Keratinocyte (primary cell): ENCODE measurements around the gene NCOA7. TPM values are rescaled to one million over a fixed set of nuclear protein-coding genes. Genes with fewer than 3 reads are reported as not detected.

Experiments used
- DNase-seq: peaks from one replicate; pipeline ENCODE4 v3.0.0-alpha.2; 2011; ENCODE audit warnings: low read depth, missing footprints, low spot score
- FAIRE-seq: peaks from 2 replicates; lab custom pipeline; 2011; peaks lifted over from hg19 to GRCh38; lab: Jason Lieb, UNC
- H2AFZ ChIP-seq: 2 replicates; pipeline ENCODE4 v1.6.0; 2012; ENCODE audit warnings: low read length, control low read depth, inconsistent platforms; ENCODE audit not compliant: control insufficient read depth
- H3K27ac ChIP-seq: 2 replicates; pipeline ENCODE4 v1.5.1; 2011; ENCODE audit warnings: low read length; ENCODE audit not compliant: control insufficient read depth, insufficient read depth
- H3K27me3 ChIP-seq: 3 replicates; pipeline ENCODE4 v1.6.0; 2011; ENCODE audit warnings: low read length; ENCODE audit not compliant: control insufficient read depth, insufficient read depth; ENCODE audit errors: extremely low read depth
- H3K36me3 ChIP-seq, 2 experiments: 2 replicates in 1 of 2; 3 replicates in 1 of 2; pipeline ENCODE4 v1.5.1; 2011; ENCODE audit warnings: low read length in 2 of 2, mild to moderate bottlenecking in 1 of 2; ENCODE audit not compliant: control insufficient read depth in 2 of 2, insufficient read depth in 2 of 2; ENCODE audit errors: extremely low read depth in 1 of 2
- H3K4me1 ChIP-seq: 3 replicates; pipeline ENCODE4 v1.5.1; 2011; ENCODE audit warnings: low read length; ENCODE audit not compliant: control insufficient read depth, insufficient read depth; ENCODE audit errors: extremely low read depth
- H3K4me2 ChIP-seq: 3 replicates; pipeline ENCODE4 v1.6.0; 2011; ENCODE audit warnings: low read depth, low read length; ENCODE audit not compliant: control insufficient read depth, insufficient read depth; ENCODE audit errors: extremely low read depth
- H3K4me3 ChIP-seq, 3 experiments: fragments of 200-600 bp in 1 of 3; sonication (generic) in 1 of 3; 2 replicates in 2 of 3; 3 replicates in 1 of 3; pipeline ENCODE4 v1.5.1; 2011 to 2016; ENCODE audit warnings: low read length in 3 of 3, mild to moderate bottlenecking in 3 of 3, control low read depth in 2 of 3, inconsistent platforms in 1 of 3, low read depth in 1 of 3, mixed read lengths in 1 of 3, mixed run types in 1 of 3, moderate library complexity in 1 of 3; ENCODE audit not compliant: control insufficient read depth in 2 of 3, insufficient read depth in 2 of 3; ENCODE audit errors: extremely low read depth in 1 of 3
- H3K79me2 ChIP-seq: 2 replicates; pipeline ENCODE4 v1.6.0; 2012; ENCODE audit warnings: low read length; ENCODE audit not compliant: control insufficient read depth, insufficient read depth
- H3K9ac ChIP-seq: 3 replicates; pipeline ENCODE4 v1.6.0; 2011; ENCODE audit warnings: low read length; ENCODE audit not compliant: control insufficient read depth, insufficient read depth; ENCODE audit errors: extremely low read depth
- H3K9me1 ChIP-seq: 3 replicates; pipeline ENCODE4 v1.6.0; 2011; ENCODE audit warnings: low read length; ENCODE audit not compliant: control insufficient read depth, insufficient read depth; ENCODE audit errors: extremely low read depth
- H3K9me3 ChIP-seq: 2 replicates; pipeline ENCODE4 v1.5.1; 2012; ENCODE audit warnings: low read depth, low read length; ENCODE audit not compliant: control insufficient read depth
- H4K20me1 ChIP-seq: 3 replicates; pipeline ENCODE4 v1.6.0; 2011; ENCODE audit warnings: low read length; ENCODE audit not compliant: control insufficient read depth, insufficient read depth; ENCODE audit errors: extremely low read depth
- CTCF ChIP-seq, 3 experiments: IDR thresholded peaks in 1 of 3; conservative IDR thresholded peaks in 1 of 3; optimal IDR thresholded peaks in 1 of 3; 2 replicates in 2 of 3; 3 replicates in 1 of 3; pipeline versions ENCODE3 to v1.5.1; 2011; ENCODE audit warnings: low read length in 3 of 3, mild to moderate bottlenecking in 3 of 3, moderate library complexity in 2 of 3, control low read depth in 1 of 3, inconsistent platforms in 1 of 3; ENCODE audit not compliant: insufficient read depth in 2 of 3; ENCODE audit errors: extremely low read depth in 1 of 3
- EZH2 ChIP-seq: IDR thresholded peaks from one replicate; pipeline ENCODE4 v1.6.1; 2012; ENCODE audit warnings: inconsistent platforms, mild to moderate bottlenecking, low read length, moderate library complexity
- dilution Hi-C: fragments of 300-500 bp; cut with MboI; formaldehyde crosslinking; loops from one replicate; pipeline ENCODE4 v1.7.0; 2020; ENCODE audit warnings: low sequenced_read_pairs; ENCODE audit not compliant: extremely low pct_ligation_motif_present
- polyA plus RNA-seq, 5 experiments: library from polyadenylated mRNA; depleted of rRNA in 3 of 5; stranded (reverse) in 3 of 5; stranded (forward) in 1 of 5; unstranded in 1 of 5; fragments of >200 nt; gene quantifications; 1 replicate in 1 of 5; 2 replicates in 3 of 5; 3 replicates in 1 of 5; pipeline versions ENCODE4 v1.2.1 to v1.2.3, GENCODE V29; 2011 to 2012; ENCODE audit warnings: missing spikeins in 2 of 5, low read depth in 1 of 5, low replicate concordance in 1 of 5

The NCOA7 gene
- polyA plus RNA-seq, 1 donor (not counting 4 experiments of a cell fraction or from before 2014, with no cell fraction given): 20.5 TPM

GRCh38 chr6:125966569-125966968, 175.8 kb downstream of the NCOA7 start:
- no peaks in the 10 kb centered on the region for H3K9me3 ChIP-seq
- H4K20me1 ChIP-seq: no peaks in the 10 kb centered on the region
- no peak overlapping the region for H2AFZ ChIP-seq
- no peak overlapping the region for H3K4me3 ChIP-seq
- no peak overlapping the region for H3K27ac ChIP-seq
- no peak overlapping the region for H3K4me2 ChIP-seq
- peaks cover 0 to 5% of the 10 kb centered on the region in 2 experiments for H3K36me3 ChIP-seq
- H3K9ac ChIP-seq: no peak overlapping the region
- H3K9me1 ChIP-seq: no peaks in the 10 kb centered on the region
- TF ChIP-seq EZH2 (no peak), CTCF (optimal IDR thresholded peaks at IDR 0.05 in 1 of 3, IDR thresholded peaks at IDR 0.05 in 1 of 3, conservative IDR thresholded peaks at IDR 0.05 in 1 of 3; ENCODE audit: extremely low read depth in 1 of 3, insufficient read depth in 2 of 3, low read length in 3 of 3) (no peak)
- DNase-seq (no peak), FAIRE-seq (no peak)
- dilution Hi-C loops: no loop called here
- H3K79me2 ChIP-seq: no peaks in the 10 kb centered on the region
- no peaks in the 10 kb centered on the region for H3K27me3 ChIP-seq
- no peaks in the 10 kb centered on the region for H3K4me1 ChIP-seq

- no peak overlapping the region for H3K4me3 ChIP-seq
- no peaks in the 10 kb centered on the region for H3K79me2 ChIP-seq
- FAIRE-seq (no peak), DNase-seq (no peak)
- no peak overlapping the region for H3K9ac ChIP-seq
- no peak overlapping the region for H3K4me2 ChIP-seq
- no peak overlapping the region for H2AFZ ChIP-seq
- no peaks in the 10 kb centered on the region for H4K20me1 ChIP-seq
- H3K27ac ChIP-seq: no peak overlapping the region
- no peaks in the 10 kb centered on the region for H3K9me3 ChIP-seq
- H3K27me3 ChIP-seq: no peaks in the 10 kb centered on the region
- peaks cover 0 to 8% of the 10 kb centered on the region in 2 experiments for H3K36me3 ChIP-seq
- no peaks in the 10 kb centered on the region for H3K9me1 ChIP-seq
- no peaks in the 10 kb centered on the region for H3K4me1 ChIP-seq
- no peak for TF ChIP-seq EZH2
- TF ChIP-seq CTCF (optimal IDR thresholded peaks at IDR 0.05 in 1 of 3, IDR thresholded peaks at IDR 0.05 in 1 of 3, conservative IDR thresholded peaks at IDR 0.05 in 1 of 3; ENCODE audit: extremely low read depth in 1 of 3, insufficient read depth in 2 of 3, low read length in 3 of 3): no peak
- dilution Hi-C loops: no loop called here
These were observed 177.7 kb downstream of the NCOA7 start for GRCh38 chr6:125968493-125968892.
